Activated T-cell treated with anti-CD3 and anti-CD28 coated beads for 1 hour (primary cell): Measurements from ENCODE around the gene VAMP5.
"Not testable (repeated sequence)": the region's sequence is repeated elsewhere in the genome, so short reads cannot be mapped to it uniquely, and the experiment has no call there.

Experiments
- DNase-seq: peaks from one replicate; pipeline ENCODE4 v3.0.0-alpha.2; 2020; ENCODE audit warnings: low read depth

Gene VAMP5

GRCh38 chr2:85584857-85585780, 888 bp downstream of the VAMP5 start:
- no peak for DNase-seq

GRCh38 chr2:85585781-85586105, 1.5 kb downstream of the VAMP5 start:
- DNase-seq: no peak

GRCh38 chr2:85588236-85588635, 4.0 kb downstream of the VAMP5 start:
- DNase-seq: no peak

- no peak for DNase-seq
Observed at GRCh38 chr2:85588645-85589044, 4.4 kb downstream of the VAMP5 start.

GRCh38 chr2:85589181-85589580, 5.0 kb downstream of the VAMP5 start:
- no peak for DNase-seq

- DNase-seq: no peak
Observed at GRCh38 chr2:85589982-85590791, 6.0 kb downstream of the VAMP5 start.

- no peak for DNase-seq
Observed at GRCh38 chr2:85590950-85591349, 6.7 kb downstream of the VAMP5 start.

- no peak for DNase-seq
Observed at GRCh38 chr2:85591563-85591962, 7.3 kb downstream of the VAMP5 start.

- not testable (repeated sequence) for DNase-seq
Observed at GRCh38 chr2:85592299-85592698, 8.1 kb downstream of the VAMP5 start.

- DNase-seq: no peak
Observed at GRCh38 chr2:85593023-85593422, 8.8 kb downstream of the VAMP5 start.

GRCh38 chr2:85594715-85595300, 10.6 kb downstream of the VAMP5 start:
- no peak for DNase-seq

- DNase-seq: peak; percentile 77
Observed at GRCh38 chr2:85595301-85596025, 11.2 kb downstream of the VAMP5 start, which contains the start of gene RNF181. TSS of gene RNF181 (plus strand) at chr2:85595745. CDS start at chr2:85595764, 19 bp downstream.

- no peak for DNase-seq
Observed at GRCh38 chr2:85596026-85596333, 11.7 kb downstream of the VAMP5 start.

- no peak for DNase-seq
Observed at GRCh38 chr2:85596486-85597143, 12.4 kb downstream of the VAMP5 start.

- DNase-seq: no peak
Observed at GRCh38 chr2:85597241-85597640, 13.0 kb downstream of the VAMP5 start.

- DNase-seq: no peak
Observed at GRCh38 chr2:85598594-85599340, 14.5 kb downstream of the VAMP5 start.

GRCh38 chr2:85599468-85600234, 15.4 kb downstream of the VAMP5 start:
- DNase-seq: no peak

GRCh38 chr2:85600235-85600575, 16.0 kb downstream of the VAMP5 start:
- DNase-seq: no peak

- DNase-seq: no peak
Observed at GRCh38 chr2:85600951-85601770, 16.9 kb downstream of the VAMP5 start.
